GM18520 (cell line): ENCODE measurements around the gene CMTR2.
"Not testable (repeated sequence)": the region's sequence is repeated elsewhere in the genome, so short reads cannot be mapped to it uniquely, and the experiment has no call there.

Experiments used
- ATAC-seq: cut with Tn5 transposase; IDR thresholded peaks from one replicate; pipeline ENCODE4 v1.9.1; 2021; ENCODE audit not compliant: unreplicated experiment

Gene CMTR2, protein sequence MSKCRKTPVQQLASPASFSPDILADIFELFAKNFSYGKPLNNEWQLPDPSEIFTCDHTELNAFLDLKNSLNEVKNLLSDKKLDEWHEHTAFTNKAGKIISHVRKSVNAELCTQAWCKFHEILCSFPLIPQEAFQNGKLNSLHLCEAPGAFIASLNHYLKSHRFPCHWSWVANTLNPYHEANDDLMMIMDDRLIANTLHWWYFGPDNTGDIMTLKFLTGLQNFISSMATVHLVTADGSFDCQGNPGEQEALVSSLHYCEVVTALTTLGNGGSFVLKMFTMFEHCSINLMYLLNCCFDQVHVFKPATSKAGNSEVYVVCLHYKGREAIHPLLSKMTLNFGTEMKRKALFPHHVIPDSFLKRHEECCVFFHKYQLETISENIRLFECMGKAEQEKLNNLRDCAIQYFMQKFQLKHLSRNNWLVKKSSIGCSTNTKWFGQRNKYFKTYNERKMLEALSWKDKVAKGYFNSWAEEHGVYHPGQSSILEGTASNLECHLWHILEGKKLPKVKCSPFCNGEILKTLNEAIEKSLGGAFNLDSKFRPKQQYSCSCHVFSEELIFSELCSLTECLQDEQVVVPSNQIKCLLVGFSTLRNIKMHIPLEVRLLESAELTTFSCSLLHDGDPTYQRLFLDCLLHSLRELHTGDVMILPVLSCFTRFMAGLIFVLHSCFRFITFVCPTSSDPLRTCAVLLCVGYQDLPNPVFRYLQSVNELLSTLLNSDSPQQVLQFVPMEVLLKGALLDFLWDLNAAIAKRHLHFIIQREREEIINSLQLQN

DNA sequence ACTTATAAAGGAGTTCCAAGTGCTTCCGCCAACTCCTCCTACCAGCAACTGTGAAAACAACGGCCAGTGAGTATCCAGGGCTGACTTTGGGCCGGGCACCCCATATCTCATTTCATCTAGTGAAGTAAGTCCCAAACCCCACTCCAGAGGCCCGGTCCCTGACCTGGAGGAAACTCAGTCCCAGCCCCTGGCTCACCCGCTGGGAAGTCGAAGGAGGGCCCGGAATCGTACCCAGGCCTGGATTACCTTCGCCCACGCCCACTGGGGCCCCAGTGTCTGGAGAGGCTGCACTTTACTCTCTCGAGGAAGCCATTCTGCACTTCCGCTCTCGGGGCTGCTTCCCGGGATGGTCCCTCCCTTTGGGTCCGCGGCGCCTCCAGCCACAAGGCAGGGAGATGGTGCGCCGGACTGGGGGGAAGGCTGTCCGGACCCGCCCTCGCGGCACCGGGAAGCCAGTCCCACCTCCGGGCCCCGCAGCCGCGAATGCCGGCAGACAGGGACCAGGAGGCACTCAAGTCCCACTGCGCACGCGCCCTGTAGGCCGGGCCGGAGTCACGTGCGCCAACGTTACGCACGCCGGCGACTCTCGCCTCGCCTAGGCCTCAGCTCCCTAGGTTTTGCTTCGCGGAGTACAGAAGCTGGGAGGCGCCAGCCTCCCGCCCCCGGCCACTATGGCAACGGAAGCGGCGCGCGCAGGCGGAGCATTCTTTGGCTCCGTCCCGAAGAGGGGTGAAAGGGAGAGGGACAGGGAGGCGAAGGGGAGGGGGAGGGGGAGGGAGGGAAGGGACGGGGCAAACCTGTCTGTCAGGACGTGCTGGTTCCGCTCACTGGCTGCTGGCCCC lies at the start of gene CMTR2:
Gene CMTR2, minus strand, starts transcription at position 513 of the 842 bp plus-strand sequence. CDS start 3,482 bp downstream, outside the sequence.
- peak; percentile 92 for ATAC-seq

DNA sequence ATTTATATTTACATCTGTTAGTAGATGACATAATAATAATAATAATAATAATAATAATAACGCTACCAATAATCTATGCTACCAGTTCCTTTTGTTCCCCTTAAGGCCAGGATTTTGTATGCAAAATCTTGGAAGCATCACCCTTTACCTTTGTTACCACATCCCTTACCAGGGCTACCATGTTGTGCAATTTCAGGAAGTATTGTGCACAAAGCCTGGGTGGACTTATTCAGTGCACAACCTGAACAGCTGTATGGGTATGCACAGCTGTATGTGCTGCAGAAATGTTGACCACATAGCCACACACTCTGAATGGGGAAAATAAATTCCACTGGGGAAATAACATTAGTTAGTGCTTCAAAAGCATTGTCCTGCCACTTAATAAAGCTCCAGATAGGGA lies 49.4 kb upstream of the CMTR2 start:
- no peak for ATAC-seq

DNA sequence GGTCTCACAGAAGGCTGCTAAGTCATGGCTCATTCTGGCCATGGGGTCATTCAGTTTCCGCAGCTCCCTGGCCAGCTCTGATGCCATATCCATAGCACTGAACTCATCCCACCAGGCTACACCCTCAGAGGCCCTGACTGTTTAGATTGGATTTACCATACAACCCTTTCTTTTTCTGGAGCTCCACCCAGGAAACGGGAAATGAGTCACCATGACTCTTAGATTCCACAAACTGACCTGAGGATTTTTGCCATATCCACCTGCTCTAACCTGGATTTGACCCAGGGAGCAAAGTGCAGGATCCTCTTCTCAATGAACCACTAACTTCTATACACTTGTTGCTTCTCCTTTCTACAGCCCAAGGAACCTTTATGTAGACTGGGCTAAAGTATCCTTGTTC lies 49.0 kb upstream of the CMTR2 start:
- ATAC-seq, result no peak

DNA sequence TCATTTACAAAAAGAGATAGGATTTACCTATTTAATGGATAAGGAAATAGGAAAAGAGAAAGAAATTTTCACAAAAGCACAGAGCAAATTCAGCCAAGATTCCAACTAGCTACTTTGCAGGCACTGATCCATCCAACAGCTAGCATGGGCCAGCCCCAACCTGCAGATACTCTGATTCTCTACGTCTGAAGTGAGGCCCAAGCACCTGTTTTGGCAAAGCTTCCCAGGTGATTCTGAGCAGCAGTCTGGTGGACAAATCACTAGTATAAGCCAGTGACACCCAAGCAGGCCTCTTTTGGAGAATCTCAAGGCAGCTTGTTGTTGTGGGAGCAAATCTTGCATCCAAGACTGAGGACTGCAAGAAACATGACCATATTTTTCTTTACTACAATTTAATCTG lies 48.4 kb upstream of the CMTR2 start:
- no peak for ATAC-seq

DNA sequence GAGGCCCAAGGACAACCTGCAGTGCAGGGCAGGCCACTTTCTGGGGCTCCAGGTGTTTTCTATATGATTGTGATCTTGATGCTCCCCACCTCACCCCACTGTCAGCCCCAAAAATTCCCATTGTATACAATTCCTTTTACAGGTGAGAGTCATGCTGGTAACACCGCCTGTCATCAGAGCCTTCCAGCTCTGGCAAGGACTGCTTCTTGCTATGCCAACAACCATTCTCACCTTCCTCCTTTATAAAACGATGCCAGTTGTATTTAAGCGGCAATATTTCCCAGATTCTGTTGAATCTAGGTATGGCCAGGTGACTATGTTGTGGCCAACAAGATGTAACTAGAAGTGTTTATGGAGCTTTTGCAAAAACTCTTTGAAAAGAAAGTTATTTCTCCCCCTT lies 38.9 kb upstream of the CMTR2 start:
- ATAC-seq, result no peak

DNA sequence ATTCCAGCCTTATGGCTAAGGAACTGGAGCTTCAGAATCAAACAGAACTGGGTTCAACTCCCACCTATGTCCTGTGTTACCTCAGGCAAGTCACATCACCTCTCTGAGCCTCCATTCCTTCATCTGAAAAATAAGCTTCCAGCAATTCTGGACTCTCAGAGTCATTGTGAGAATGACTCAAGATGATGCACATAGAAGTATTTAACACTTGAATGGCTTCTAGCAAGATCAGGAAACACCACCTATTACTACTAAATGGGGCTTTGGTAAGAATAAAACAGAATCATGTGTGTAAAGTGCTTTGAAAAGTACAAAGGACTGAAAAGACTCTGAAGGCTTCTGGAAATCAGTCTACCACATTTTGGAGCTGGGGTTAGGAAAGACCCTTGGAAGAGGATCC lies 38.5 kb upstream of the CMTR2 start:
- no peak for ATAC-seq

DNA sequence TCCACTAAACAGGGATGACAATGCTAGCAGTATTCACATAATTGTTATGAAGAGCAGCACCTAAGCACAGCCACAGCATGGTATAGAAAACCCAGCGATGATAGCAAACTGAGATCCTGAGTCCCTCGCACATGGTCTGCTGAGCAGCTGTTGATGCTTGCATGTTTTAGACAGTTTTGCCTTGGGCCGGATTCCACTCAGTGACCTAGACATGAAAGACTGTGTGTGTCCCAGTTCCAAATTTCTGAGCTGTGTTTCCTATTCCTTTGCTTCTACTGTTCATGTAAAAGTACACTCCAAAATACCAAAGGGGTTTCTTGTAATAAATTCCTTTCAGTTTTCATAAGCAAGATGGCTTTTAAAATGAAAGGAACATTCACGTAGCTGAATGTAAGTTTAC lies 30.8 kb upstream of the CMTR2 start:
- ATAC-seq, result no peak

DNA sequence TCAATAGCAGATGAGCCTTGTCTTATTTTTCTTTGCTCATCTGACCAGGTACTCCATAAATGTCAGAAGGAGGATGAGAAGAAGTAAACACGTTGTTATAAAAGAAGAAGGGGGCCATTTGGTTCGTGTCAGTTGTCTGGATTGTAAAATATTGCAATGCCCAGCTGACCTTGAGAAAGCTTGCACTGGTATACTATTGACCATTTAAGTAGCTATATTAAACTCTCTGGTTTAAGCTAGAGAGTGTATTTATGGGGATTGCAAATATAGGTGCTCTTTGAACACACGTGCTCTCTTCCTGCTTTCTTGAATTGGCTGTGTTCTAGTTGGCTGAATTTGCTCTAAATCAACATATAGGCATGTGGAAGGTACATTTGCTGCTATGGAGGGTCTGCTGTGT lies 26.1 kb upstream of the CMTR2 start:
- no peak for ATAC-seq

DNA sequence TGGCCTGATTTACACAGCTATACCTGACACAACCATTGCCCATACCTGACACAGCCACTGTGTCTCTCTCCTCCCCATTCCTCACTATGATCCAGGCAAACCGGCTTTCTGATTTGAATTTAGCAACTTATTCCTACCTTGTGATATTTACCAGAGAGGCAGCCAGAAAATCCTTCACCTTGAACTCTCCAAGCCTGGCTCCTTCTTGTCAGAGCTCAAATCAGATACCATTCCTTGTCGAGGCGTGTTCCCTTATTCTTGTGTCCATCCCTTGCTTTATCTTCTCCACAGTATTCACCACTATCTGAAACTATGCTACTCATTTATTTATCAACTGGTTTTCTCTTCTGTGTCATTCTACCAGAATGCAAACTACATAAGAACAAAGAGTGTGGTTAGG lies 24.4 kb upstream of the CMTR2 start:
- ATAC-seq, result not testable (repeated sequence)

DNA sequence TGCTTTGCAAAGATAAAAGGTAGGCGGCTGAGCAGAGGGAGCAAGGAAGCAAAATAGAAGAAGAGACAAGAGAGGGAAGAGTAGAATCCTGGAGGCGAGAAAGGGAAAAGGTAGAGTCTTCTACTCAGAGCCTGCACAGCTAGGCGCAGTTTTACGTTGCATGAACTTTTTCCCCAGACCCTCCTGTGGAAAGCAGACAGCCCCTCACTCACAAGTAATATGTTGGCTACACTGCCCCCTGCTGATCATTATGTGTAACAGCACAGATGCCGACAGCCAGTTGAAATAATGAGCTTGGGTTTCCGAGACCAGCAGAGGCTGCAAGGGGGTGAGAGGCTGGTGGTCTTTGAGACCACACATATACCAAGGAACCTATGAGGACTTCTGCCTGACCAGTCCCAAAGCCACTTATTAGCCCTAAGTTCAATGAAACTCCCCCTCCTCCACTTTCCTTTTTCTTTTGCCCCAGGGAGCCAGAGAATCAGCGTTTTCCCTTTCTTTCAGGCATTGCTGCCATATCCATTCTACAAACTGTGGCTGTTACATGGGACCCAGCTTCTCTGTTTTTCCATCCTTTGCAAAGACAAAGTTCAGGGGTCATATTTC lies 22.5 kb upstream of the CMTR2 start:
- no peak for ATAC-seq

DNA sequence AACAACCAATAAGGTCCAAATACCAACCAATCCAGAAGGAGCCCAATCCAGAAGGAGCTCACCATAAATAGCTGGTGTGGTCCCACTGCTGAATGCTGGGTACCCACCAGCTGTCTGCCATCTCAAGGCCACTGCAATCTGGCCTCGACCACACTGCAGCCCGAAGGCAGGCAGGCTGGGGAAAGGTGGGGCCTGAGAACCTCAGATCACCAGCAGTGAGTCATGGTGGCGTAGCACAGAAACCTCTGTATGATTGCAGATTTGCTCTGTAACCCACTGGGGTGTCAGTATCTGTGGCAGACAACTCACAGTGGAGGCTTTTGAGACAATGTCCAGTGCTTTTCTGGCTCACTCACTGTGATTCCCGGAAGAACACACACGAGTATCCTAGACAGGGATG lies 14.7 kb upstream of the CMTR2 start:
- no peak for ATAC-seq

DNA sequence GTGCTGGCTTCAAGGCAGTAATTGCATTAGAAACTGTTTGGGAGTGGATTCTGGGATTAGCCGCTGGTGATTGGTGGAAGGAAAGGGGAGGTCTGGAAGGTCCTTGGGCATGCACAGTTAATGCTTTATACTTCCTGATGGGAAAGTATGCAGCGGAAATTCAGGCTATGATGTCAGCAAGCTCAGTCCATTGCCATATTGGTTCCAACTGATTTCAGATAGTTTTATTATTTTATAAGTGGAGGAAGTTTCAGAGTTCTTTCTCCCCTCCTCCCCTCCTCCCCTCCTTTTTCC lies 8.1 kb upstream of the CMTR2 start:
- no peak for ATAC-seq

DNA sequence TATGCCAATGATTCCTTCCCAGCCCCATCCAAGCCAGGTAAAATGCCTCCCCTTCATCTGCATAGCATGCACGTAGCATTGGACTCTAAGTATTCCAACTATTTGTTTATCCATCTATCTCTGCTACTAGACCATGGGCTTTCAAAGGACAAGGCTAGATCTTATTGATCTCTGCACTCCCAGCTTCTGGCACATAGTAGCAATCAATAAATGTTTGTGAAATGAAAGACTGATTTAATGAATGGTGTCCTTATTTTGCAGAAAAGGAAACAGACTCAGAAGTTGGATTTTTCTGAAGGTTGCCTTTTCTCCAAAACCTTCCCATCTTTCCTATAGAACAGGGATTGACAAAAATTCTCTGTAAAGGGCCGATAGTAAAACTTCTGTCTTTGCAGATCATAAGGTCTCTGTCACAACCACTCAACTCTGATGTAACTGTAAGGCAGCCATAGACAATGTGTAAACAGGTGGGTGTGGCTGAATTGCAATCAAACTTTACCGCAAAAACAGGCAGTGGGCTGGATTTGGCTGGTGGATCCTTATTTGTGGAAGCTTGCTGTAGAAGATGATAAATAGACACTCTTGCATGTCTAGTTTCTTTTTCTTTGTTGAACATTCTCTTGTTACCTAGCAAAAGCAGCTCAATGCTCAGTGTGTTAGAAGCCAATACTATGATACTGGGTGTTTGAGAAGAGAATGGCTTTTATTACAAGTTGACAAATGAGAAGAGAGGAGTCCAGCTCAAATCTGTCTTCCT lies 7.6 kb upstream of the CMTR2 start:
- no peak for ATAC-seq

DNA sequence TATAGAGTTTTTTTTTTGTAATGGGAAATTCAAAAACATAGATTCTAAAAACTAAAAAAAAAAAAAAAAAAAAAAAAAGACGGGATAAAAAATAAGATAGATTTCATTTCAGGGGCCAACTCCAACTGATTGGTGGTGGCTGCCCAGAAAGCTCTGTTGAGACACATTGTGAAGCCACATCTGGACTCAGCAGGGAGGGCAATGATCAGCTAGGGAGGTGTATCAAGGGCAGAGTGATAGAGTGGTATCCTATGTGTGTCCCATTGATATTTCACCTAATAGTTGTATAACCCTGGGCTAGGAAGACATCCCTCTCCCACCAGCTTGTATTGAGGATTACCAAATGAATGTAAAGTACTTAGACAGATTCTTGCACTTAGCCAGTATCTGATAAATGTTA lies 6.7 kb upstream of the CMTR2 start:
- ATAC-seq, result no peak

DNA sequence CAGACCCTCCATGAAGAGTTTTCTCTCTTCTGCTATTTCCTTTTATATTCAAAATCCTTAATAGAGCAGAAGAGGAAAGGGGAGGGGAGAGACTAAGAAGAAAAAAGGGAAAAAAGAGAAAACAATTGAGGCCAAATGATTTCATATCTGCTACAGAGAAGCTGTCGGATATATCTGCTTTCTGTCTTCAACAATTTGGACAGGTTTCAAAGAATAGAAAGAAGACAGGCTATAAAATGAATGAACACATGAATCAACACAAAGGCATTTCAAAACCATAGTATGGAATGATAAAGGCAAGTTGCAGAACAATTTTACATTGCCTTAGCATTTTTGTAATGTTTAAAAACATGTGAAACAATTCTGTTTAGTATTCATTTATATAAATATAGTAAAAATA lies 4.7 kb upstream of the CMTR2 start:
- no peak for ATAC-seq

DNA sequence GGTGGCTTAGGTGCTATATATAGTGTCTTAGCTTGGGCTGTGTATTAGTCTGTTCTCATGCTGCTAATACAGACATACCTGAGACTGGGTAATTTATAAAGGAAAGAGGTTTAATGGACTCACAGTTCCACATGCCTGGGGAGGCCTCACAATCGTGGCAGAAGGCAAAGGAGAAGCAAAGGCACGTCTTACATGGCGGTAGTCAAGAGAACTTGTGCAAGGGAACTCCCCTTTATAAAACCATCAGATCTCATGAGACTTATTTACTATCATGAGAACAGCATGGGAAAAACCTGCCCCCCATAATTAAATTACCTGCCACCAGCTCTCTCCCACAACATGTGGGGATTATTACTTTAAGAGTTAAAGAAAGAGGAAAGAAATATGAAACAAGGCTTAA lies 2.9 kb upstream of the CMTR2 start:
- not testable (repeated sequence) for ATAC-seq

DNA sequence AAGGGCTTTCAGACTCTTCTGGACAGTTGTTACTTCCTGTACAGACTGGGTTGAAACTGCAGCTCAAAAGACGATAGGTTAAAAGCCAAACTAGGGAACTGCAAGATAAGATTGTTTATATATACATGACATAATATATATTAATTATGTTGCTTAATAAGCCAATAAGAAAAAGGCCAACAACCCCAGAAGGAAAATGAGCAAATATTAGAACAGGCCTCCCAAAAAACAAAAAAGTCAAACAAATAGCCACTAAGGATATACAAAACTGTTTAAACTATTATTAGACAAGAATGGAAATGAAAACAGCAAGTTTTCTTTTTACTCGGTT lies 495 bp upstream of the CMTR2 start:
- ATAC-seq, result no peak

DNA sequence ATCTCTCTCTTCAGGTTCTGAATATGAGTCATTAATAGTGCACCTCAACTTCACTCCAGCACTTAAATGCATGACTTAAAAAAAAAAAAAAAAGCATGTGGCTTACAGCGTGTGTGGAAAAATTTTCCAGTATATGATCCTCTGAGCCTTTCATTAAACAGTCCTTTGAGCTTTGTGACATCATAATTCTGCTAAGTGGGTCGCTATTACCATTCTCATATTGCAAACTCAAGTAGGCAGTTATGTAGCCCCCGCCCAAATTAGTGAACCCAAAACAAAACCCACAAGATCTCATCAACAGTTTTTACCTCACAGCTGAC lies 672 bp downstream of the CMTR2 start:
- ATAC-seq, result no peak

DNA sequence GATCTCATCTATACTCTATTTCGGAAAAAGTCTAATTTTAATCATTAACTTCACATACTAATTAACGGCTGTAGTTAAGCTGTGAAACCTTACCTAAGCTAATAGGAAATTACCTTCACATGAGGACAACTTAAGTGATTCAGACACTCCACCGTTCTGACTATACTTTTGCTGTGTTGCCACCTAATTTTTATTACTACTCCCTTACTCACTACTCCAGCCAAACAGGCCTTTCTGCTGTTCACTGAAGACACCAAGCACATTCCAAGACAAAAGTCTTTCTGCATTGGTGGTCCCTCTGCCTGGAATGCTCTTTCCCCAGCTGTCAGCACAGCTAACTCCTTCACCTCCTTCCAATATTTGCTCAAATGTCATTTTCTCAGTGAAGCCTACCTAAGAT lies 1.3 kb downstream of the CMTR2 start:
- ATAC-seq, result no peak

DNA sequence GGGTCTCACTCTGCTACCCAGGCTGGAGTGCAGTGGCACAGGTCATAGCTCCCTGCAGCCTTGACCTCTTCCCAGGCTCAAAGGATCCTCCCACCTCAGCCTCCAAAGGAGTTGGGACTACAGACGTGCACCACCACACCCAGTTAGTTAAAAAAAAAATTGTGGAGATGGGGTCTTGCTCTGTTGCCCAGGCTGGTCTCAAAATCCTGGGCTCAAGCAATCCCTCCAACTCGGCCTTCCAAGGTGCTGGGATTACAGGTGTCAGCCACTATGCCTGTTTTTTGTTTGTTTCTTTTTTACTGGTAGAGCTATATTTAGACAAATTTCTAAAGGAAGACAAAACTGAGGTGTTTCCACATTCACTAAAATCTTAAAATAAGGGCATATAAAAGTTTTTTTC lies 1.7 kb downstream of the CMTR2 start:
- ATAC-seq, result no peak

DNA sequence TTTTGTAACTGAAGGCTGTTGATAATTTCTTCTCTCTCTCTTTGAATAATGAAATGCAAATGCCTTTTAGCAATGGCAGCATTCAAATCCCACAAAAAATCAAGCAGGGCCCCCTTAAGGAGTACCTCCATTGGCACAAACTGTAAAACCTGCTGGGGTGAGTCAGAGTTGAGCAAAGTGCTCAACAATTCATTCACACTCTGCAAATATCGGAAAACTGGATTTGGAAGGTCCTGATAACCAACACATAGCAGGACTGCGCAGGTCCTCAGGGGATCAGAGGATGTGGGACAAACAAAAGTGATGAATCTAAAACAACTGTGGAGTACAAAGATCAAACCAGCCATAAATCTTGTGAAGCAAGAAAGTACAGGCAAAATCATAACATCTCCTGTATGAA lies 5.6 kb downstream of the CMTR2 start:
- no peak for ATAC-seq
